WTC11 (cell line): Measurements from ENCODE around the gene PGS1.

Experiments used
- CTCF ChIP-seq: fragments of 200-600 bp; IDR thresholded peaks from 2 replicates; pipeline ENCODE4 v1.8.0; 2022; ENCODE audit warnings: antibody characterized with exemption
- E2F1 ChIP-seq: sonication (generic); formaldehyde crosslinking; IDR thresholded peaks from 2 replicates; pipeline ENCODE4 v1.8.0; 2022; ENCODE audit warnings: mild to moderate bottlenecking, missing genetic modification reagents

DNA sequence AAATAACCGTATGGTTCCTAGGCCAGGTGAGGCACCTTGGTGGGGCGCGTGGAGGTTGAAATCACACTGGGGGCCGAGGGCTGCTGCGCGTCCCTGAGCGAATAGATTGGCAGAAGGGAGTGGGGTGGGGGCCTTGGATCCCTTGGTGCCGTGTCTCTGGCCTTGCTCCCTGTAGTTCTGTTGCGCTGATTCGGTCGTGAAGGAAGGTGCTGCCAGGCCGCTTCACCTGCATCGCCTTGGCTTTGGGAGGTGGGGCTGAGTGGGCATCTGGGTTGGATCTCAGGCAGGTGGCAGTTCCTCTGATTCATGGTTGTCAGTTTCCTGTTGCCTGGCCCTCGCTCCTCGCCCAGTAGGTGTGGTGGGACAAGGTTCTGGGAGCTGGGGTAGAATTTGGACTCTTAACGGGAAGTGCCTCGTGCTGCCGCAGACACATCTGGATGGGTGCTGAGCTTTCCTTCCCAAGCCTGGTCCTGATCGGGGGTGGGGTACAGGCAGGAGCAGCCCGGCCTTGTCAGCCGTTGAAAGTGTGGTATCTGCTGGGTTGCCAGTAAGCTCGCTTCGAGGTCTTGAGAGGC is 30.1 kb downstream of the PGS1 start:
- TF ChIP-seq CTCF = no peak
- TF ChIP-seq E2F1 (CRISPR knock-in tag) = no peak
